Vagina (tissue), 2 donors: ENCODE measurements around the gene DUSP3. TPM values are rescaled to one million over a fixed set of nuclear protein-coding genes. Genes with fewer than 3 reads are reported as not detected.

ENCODE experiments used
- DNase-seq, 2 donors: peaks; one replicate each; pipeline ENCODE4 v3.0.0-alpha.2; 2017; ENCODE audit errors: extremely low spot score in 2 of 2
- H3K27ac ChIP-seq: fragments of 200-600 bp; sonication (generic); one replicate; pipeline ENCODE4 v1.5.1; 2019
- H3K27me3 ChIP-seq: fragments of 200-600 bp; sonication (generic); one replicate; pipeline ENCODE4 v1.5.1; 2019
- H3K36me3 ChIP-seq, 2 donors: fragments of 200-600 bp; sonication (generic); one replicate each; pipeline ENCODE4 v1.5.1; 2017 to 2019
- H3K4me1 ChIP-seq: fragments of 200-600 bp; sonication (generic); one replicate; pipeline ENCODE4 v1.5.1; 2019
- H3K4me3 ChIP-seq, 2 donors: fragments of 200-600 bp; sonication (generic); 1 replicate in 1 of 2; 2 replicates in 1 of 2; pipeline ENCODE4 v1.5.1; 2016 to 2019
- H3K9me3 ChIP-seq: fragments of 200-600 bp; sonication (generic); one replicate; pipeline ENCODE4 v1.5.1; 2019
- POLR2A ChIP-seq, 2 donors: fragments of 450-650 bp; IDR thresholded peaks; one replicate each; pipeline ENCODE4 v1.6.1; 2017; ENCODE audit warnings: antibody characterized with exemption in 2 of 2, mild to moderate bottlenecking in 2 of 2, moderate library complexity in 2 of 2
- POLR2AphosphoS5 ChIP-seq, 2 donors: sonication (generic); formaldehyde crosslinking; IDR thresholded peaks; one replicate each; pipeline ENCODE4 v1.9.0; 2017; ENCODE audit warnings: antibody characterized with exemption in 2 of 2, mild to moderate bottlenecking in 2 of 2, low read depth in 1 of 2; ENCODE audit not compliant: insufficient read depth in 1 of 2
- intact Hi-C: fragments of 100-400 bp; cut with DNase I; formaldehyde crosslinking; loops from one replicate; pipeline ENCODE4 v1.15.1; 2023
- total RNA-seq: library from RNA; depleted of rRNA; stranded (reverse); fragments of >200 nt; gene quantifications from one replicate; pipeline ENCODE4 v1.2.3, GENCODE V29; 2016
- TF ChIP-seq, protein P1 (sequence below), 3 experiments: fragments of 450-650 bp in 2 of 3; fragments of 200-600 bp in 1 of 3; sonication (generic) in 1 of 3; IDR thresholded peaks; one replicate each; pipeline ENCODE4 v1.5.1; 2017 to 2019; ENCODE audit warnings: antibody characterized with exemption in 3 of 3, mild to moderate bottlenecking in 2 of 3, moderate library complexity in 2 of 3

The DUSP3 gene
- total RNA-seq, result 43.5 TPM

DNA sequence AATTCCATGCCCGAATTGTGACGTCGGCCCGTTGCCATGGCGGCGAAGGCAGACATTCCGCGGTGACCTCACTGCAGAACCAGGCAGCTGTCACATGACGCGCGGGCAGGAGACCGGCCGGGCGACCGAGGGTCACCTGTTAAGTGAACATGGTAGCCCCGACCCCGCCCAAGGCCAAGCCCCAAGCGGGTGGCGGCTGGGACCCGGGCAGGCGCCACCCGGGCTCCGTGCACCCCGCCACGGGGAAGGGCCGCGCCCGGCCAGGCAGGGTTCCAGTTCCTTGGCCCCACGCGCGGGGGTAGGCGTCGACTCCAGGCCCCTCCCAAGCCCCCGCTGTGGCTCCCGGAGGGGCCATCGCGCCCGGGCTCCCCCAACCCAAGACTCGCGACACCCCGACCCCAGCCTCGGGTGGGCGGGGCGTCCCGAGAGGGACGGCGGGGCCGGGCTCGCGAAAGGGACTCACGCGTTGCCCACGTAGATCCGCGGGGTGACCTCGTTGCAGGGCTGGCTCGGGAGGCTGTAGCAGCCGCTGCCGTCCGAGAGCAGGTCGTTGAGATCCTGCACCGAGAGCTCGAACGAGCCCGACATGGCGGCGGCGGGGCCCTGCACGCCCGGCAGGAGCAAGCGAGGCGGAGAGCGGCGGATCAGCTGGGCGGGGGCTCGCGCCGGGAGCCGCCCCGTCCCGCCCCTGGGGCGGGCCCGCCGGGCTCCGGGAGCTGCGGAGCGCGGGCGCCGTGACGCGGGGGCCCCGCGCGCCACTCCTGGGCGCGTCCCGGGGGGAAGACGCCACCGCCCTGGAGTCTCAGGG lies at the start of gene DUSP3:
Gene DUSP3 (minus strand): TSS at position 641 of the 808 bp plus-strand sequence. CDS start 53 bp downstream, at position 588.
- Histone ChIP-seq H3K27ac (peak within 1 kb of the TSS; percentile 99), H3K9me3 (no peaks in the 10 kb centered on the region), H3K27me3 (no peaks in the 10 kb centered on the region), H3K36me3 (peaks cover 0 to 16% of the 10 kb centered on the region in 2 donors), H3K4me3 (peak within 1 kb of the TSS; percentile 90 to 96), H3K4me1 (peaks cover 34% of the 10 kb centered on the region)
- intact Hi-C loops, result no loop called here
- TF ChIP-seq, protein P1, sequence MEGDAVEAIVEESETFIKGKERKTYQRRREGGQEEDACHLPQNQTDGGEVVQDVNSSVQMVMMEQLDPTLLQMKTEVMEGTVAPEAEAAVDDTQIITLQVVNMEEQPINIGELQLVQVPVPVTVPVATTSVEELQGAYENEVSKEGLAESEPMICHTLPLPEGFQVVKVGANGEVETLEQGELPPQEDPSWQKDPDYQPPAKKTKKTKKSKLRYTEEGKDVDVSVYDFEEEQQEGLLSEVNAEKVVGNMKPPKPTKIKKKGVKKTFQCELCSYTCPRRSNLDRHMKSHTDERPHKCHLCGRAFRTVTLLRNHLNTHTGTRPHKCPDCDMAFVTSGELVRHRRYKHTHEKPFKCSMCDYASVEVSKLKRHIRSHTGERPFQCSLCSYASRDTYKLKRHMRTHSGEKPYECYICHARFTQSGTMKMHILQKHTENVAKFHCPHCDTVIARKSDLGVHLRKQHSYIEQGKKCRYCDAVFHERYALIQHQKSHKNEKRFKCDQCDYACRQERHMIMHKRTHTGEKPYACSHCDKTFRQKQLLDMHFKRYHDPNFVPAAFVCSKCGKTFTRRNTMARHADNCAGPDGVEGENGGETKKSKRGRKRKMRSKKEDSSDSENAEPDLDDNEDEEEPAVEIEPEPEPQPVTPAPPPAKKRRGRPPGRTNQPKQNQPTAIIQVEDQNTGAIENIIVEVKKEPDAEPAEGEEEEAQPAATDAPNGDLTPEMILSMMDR (IDR thresholded peaks at IDR 0.05), result no peak
- TF ChIP-seq POLR2A (IDR thresholded peaks at IDR 0.05) (peak; percentile 52 to 96), POLR2AphosphoS5 (IDR thresholded peaks at IDR 0.05; ENCODE audit: insufficient read depth in 1 of 2, low read depth in 1 of 2) (peak; percentile 85 to 94)
- peak in 1 of 2 donors; percentile 96 for DNase-seq

DNA sequence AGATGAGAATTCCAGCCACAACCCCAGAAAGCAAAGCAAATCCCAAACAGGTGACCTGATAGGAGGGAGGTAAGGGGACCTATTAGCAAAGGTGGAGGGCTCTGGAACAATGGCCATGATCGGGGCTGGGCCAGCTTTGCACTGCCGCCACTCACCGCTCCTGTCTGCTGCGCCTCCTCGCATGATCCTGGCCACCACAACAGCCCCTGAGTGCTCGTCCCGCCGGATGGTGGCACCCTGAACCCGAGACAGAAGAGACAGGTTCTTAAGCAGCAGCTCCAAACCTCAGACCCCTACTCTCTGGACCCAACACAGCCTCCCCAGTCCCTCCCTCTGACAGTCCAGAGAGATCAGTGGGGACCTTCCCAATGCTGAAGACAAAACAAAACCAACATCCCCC lies 48.8 kb upstream of the DUSP3 start:
- no peak overlapping the region for H3K27ac ChIP-seq
- intact Hi-C loops, result no loop called here
- no peaks in the 10 kb centered on the region for H3K9me3 ChIP-seq
- peaks cover 14% of the 10 kb centered on the region for H3K4me1 ChIP-seq
- H3K36me3 ChIP-seq, result peaks cover 0 to 19% of the 10 kb centered on the region in 2 donors
- TF ChIP-seq POLR2AphosphoS5 (IDR thresholded peaks at IDR 0.05; ENCODE audit: insufficient read depth in 1 of 2, low read depth in 1 of 2) (no peak), POLR2A (IDR thresholded peaks at IDR 0.05) (no peak)
- TF ChIP-seq, protein P1 (IDR thresholded peaks at IDR 0.05), result no peak
- no peak overlapping the region for H3K4me3 ChIP-seq
- no peak for DNase-seq
- H3K27me3 ChIP-seq, result no peaks in the 10 kb centered on the region

DNA sequence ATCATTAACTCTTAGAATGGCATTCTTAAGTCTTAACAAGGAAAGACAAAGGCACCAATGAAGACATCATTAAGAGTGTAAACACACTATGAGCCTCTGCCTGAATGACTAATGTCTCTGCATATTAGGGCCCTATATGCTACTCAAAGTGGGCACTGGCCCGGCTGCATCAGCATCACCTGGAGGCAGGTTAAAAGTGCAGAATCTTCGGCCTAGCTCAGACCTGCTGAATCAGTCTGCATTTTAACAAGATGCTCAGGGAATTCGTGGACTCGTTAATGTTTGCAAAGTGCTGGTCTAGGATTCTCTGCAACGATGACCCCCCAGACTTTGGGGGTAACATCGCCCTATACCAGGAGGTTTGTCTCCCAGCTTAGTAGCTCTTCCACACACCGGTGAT lies 47.4 kb upstream of the DUSP3 start:
- Histone ChIP-seq H3K4me1 (peaks cover 4% of the 10 kb centered on the region), H3K4me3 (no peak overlapping the region), H3K27me3 (no peaks in the 10 kb centered on the region), H3K36me3 (peaks cover 0 to 19% of the 10 kb centered on the region in 2 donors), H3K27ac (no peak overlapping the region), H3K9me3 (no peaks in the 10 kb centered on the region)
- TF ChIP-seq POLR2AphosphoS5 (IDR thresholded peaks at IDR 0.05; ENCODE audit: insufficient read depth in 1 of 2, low read depth in 1 of 2), result no peak
- TF ChIP-seq POLR2A (IDR thresholded peaks at IDR 0.05), result no peak
- TF ChIP-seq, protein P1 (IDR thresholded peaks at IDR 0.05), result no peak
- intact Hi-C loops, result no loop called here
- no peak for DNase-seq

DNA sequence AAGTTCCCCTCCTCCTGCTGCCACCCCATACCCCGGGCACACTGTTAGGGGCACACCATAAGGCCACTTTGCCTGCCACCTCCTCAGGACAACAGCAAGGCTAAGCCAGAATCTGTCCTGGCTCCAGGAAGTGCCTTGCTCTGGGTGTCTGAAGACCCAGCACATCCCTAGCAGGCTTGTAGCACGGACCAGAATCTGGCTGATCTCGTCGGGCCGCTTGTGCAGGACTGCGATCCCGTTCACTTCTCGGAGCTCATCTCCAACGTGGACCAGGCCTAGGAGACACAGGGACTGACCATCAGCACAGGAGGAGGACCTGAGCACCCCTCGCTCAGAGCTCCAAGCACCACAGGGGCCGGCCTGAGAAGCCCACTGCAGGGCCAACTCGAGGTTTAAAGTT lies 46.8 kb upstream of the DUSP3 start:
- no peak for DNase-seq
- no peak overlapping the region for H3K27ac ChIP-seq
- TF ChIP-seq, protein P1 (IDR thresholded peaks at IDR 0.05), result no peak
- peaks cover 0 to 19% of the 10 kb centered on the region in 2 donors for H3K36me3 ChIP-seq
- H3K4me3 ChIP-seq, result no peak overlapping the region
- H3K27me3 ChIP-seq, result no peaks in the 10 kb centered on the region
- intact Hi-C loops, result no loop called here
- peaks cover 4% of the 10 kb centered on the region for H3K4me1 ChIP-seq
- H3K9me3 ChIP-seq, result no peaks in the 10 kb centered on the region
